ENCODE results near the gene NAT10.

DNA sequence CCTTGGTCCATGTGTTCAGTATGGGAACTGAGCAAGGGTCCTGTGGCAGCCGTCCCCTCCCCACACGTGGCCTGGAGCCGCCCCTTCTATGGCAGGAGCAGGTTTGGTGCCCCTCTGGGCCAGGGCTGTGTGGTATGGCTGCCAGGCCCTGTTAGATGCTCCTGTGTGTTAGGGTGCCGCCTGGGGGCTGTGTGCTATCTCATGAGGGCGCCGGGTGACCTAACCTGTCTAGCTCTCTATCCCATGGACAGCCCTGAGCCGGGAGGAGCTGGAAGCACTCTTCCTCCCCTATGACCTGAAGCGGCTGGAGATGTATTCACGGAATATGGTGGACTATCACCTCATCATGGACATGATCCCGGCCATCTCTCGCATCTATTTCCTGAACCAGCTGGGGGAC is 34.7 kb downstream of the NAT10 start:
- TF ChIP-seq, protein P1, sequence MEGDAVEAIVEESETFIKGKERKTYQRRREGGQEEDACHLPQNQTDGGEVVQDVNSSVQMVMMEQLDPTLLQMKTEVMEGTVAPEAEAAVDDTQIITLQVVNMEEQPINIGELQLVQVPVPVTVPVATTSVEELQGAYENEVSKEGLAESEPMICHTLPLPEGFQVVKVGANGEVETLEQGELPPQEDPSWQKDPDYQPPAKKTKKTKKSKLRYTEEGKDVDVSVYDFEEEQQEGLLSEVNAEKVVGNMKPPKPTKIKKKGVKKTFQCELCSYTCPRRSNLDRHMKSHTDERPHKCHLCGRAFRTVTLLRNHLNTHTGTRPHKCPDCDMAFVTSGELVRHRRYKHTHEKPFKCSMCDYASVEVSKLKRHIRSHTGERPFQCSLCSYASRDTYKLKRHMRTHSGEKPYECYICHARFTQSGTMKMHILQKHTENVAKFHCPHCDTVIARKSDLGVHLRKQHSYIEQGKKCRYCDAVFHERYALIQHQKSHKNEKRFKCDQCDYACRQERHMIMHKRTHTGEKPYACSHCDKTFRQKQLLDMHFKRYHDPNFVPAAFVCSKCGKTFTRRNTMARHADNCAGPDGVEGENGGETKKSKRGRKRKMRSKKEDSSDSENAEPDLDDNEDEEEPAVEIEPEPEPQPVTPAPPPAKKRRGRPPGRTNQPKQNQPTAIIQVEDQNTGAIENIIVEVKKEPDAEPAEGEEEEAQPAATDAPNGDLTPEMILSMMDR (conservative IDR thresholded peaks at IDR 0.05; ENCODE audit: low read depth in 2 of 2), result no peak
- TF ChIP-seq ZNF114 (CRISPR knock-in tag; IDR thresholded peaks at IDR 0.05) (no peak), EZH2phosphoT487 (IDR thresholded peaks at IDR 0.05; ENCODE audit: unreplicated experiment) (no peak)
- TF ChIP-seq, protein P2, sequence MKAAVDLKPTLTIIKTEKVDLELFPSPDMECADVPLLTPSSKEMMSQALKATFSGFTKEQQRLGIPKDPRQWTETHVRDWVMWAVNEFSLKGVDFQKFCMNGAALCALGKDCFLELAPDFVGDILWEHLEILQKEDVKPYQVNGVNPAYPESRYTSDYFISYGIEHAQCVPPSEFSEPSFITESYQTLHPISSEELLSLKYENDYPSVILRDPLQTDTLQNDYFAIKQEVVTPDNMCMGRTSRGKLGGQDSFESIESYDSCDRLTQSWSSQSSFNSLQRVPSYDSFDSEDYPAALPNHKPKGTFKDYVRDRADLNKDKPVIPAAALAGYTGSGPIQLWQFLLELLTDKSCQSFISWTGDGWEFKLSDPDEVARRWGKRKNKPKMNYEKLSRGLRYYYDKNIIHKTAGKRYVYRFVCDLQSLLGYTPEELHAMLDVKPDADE (IDR thresholded peaks at IDR 0.05), result no peak
